Parathyroid adenoma (tissue), 2 donors: Measurements from ENCODE around the gene CPEB4.
A peak's percentile ranks its signal among the peaks of the same experiment; 100 is the strongest.

Experiments used
- H2AFZ ChIP-seq: fragments of 300-600 bp; sonication (generic); one replicate; pipeline ENCODE4 v1.7.0; 2017; ENCODE audit warnings: antibody characterized with exemption, mild to moderate bottlenecking
- H3K27ac ChIP-seq: fragments of 300-600 bp; sonication (generic); one replicate; pipeline ENCODE4 v1.7.0; 2017
- H3K27me3 ChIP-seq: fragments of 300-600 bp; sonication (generic); one replicate; pipeline ENCODE4 v1.7.0; 2017; ENCODE audit warnings: low read length; ENCODE audit not compliant: control insufficient read depth, insufficient read depth
- H3K36me3 ChIP-seq: fragments of 300-600 bp; sonication (generic); one replicate; pipeline ENCODE4 v1.7.0; 2017; ENCODE audit warnings: low read length; ENCODE audit not compliant: control insufficient read depth, insufficient read depth
- H3K4me1 ChIP-seq: fragments of 300-600 bp; sonication (generic); one replicate; pipeline ENCODE4 v1.7.0; 2017; ENCODE audit warnings: control low read depth
- H3K4me2 ChIP-seq: fragments of 300-600 bp; sonication (generic); one replicate; pipeline ENCODE4 v1.7.0; 2017; ENCODE audit warnings: low read length
- H3K4me3 ChIP-seq: fragments of 300-600 bp; sonication (generic); one replicate; pipeline ENCODE4 v1.7.0; 2017; ENCODE audit warnings: low read depth, low read length
- H3K79me2 ChIP-seq: fragments of 300-600 bp; sonication (generic); one replicate; pipeline ENCODE4 v1.7.0; 2017; ENCODE audit warnings: control low read depth
- H3K9ac ChIP-seq: fragments of 300-600 bp; sonication (generic); one replicate; pipeline ENCODE4 v1.7.0; 2017; ENCODE audit warnings: mild to moderate bottlenecking
- H3K9me3 ChIP-seq: fragments of 300-600 bp; sonication (generic); one replicate; pipeline ENCODE4 v1.7.0; 2017; ENCODE audit warnings: low read length; ENCODE audit not compliant: control insufficient read depth
- CTCF ChIP-seq: fragments of 300-600 bp; sonication (generic); IDR thresholded peaks from one replicate; pipeline ENCODE4 v1.7.0; 2017; ENCODE audit warnings: antibody characterized with exemption, mild to moderate bottlenecking
- donor health status: primary hyperparathyroidism.

CPEB4 gene

GRCh38 chr5:173909199-173909598 is 21.1 kb downstream of the CPEB4 start:
- Histone ChIP-seq H3K9ac (no peak overlapping the region), H3K4me2 (peak overlapping the region; percentile 42), H3K9me3 (no peaks in the 10 kb centered on the region), H3K27me3 (no peaks in the 10 kb centered on the region), H3K36me3 (no peaks in the 10 kb centered on the region), H3K4me3 (no peak overlapping the region), H2AFZ (no peak overlapping the region), H3K79me2 (peaks cover 36% of the 10 kb centered on the region), H3K27ac (no peak overlapping the region), H3K4me1 (peaks cover 21% of the 10 kb centered on the region)
- TF ChIP-seq CTCF, result no peak

DNA sequence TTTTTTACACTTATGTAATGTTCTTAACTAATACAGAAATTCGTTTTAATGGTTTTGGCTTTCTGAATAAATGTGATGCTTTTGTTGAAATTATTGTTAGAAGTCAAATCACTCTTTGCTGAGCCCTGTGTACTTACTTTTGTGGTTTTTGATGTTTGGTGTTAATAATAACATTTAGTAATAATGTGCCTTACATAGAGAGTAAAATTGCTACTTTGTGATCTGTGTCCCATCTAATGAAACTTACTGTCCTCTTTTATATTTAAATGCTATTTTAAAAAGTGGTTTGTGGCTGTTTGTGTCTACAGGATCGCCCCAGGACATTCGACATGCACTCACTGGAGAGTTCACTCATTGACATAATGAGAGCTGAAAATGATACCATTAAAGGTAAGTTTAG is 22.1 kb downstream of the CPEB4 start:
- Histone ChIP-seq H3K9me3 (no peaks in the 10 kb centered on the region), H3K36me3 (no peaks in the 10 kb centered on the region), H3K79me2 (peaks cover 38% of the 10 kb centered on the region), H3K9ac (no peak overlapping the region), H2AFZ (no peak overlapping the region), H3K4me1 (peaks cover 21% of the 10 kb centered on the region), H3K4me3 (peak overlapping the region; percentile 19), H3K27me3 (no peaks in the 10 kb centered on the region), H3K4me2 (no peak overlapping the region), H3K27ac (peak overlapping the region; percentile 13)
- no peak for TF ChIP-seq CTCF

DNA sequence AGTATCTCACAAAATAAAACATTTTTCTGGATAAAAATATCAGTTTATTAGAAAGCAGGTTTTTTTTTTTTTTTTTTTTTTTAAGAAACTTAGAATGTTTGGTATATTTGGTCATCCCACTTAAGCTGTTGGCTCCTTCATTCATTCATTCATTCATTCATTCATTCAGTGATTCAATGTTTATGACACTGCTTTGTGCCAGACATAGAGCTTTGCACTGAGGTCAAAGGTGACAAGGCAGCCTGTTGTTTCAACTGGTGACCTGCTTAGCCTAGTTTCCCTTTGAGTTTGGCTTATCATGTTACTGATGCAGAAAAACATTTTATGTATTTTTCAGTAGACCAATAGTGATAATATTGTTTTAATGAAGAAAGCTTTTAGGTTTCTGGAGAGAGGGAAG is 23.5 kb downstream of the CPEB4 start:
- Histone ChIP-seq H3K27ac (no peak overlapping the region), H3K4me1 (peaks cover 24% of the 10 kb centered on the region), H3K9ac (no peak overlapping the region)

DNA sequence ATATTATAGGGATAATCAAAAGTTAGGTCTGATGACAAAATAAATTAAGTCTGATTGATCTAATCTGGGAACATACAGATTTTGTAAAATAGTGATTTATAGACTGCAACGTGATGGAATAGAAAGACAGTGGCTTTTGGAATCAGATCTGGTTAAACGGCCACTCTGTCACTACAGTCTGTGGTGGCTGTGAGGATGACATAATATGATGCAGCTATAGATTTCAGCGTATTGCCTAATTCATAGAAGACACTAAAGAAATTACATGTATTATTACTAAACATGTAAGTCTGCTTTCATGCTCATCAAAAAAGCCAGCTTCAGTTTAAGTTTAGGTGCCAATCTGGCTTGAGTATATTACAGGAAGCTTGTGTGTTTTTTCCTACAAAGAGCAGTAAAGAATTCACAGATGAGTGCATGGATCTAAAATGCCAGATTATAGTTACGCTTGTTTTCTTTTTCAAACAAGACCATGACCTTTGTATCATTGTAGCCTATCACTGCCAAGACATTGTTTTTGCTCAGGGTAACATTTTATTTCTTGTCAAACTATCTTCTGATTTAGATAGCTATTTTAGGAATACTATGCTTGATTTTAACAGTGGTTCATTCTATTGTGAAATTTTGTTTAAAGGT is 25.7 kb downstream of the CPEB4 start:
- Histone ChIP-seq H3K27me3 (no peaks in the 10 kb centered on the region), H3K9me3 (no peaks in the 10 kb centered on the region), H3K4me2 (peak overlapping the region; percentile 35), H3K27ac (peak overlapping the region; percentile 5), H3K36me3 (no peaks in the 10 kb centered on the region), H3K4me1 (peaks cover 24% of the 10 kb centered on the region), H2AFZ (no peak overlapping the region), H3K9ac (no peak overlapping the region), H3K4me3 (no peak overlapping the region), H3K79me2 (peaks cover 45% of the 10 kb centered on the region)
- no peak for TF ChIP-seq CTCF

More for the DNA sequence above, 23.5 kb downstream of the CPEB4 start:
- Histone ChIP-seq H3K36me3 (no peaks in the 10 kb centered on the region), H3K4me2 (no peak overlapping the region), H3K4me3 (no peak overlapping the region), H2AFZ (no peak overlapping the region), H3K27me3 (no peaks in the 10 kb centered on the region), H3K79me2 (peaks cover 39% of the 10 kb centered on the region), H3K9me3 (no peaks in the 10 kb centered on the region)
- no peak for TF ChIP-seq CTCF

DNA sequence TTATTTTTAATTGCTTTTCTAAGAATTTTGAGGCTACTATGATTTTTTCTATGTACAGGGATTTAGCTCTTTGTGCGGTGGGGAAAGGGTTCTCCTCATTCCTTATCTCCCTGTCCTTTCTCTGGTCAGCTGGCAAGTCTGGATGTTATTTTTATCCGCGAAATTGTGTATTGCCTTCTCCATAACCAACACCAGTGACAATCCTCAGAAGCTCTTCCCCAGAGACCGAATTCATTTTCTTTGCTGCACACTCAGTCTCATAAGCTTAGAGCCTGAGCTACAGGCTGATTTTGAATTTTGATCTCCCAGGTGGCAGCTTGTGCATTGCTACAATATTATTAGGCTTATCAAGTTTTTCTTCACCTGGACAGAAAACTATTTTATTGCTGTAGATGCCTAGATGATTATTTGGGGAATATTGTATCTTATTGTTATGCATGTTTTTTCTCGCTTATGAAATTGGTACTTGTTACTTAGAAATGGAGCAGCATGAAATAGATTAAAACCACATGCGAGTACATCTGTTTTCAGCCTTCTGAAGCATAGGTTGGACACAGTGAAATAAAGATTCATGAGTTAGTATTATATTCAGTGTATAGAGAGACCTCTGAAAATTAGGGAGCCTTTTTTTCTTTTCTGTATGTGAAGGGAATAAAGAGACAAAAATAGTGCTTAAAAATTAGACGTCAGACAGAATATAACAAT is 27.3 kb downstream of the CPEB4 start:
- no peak for TF ChIP-seq CTCF
- Histone ChIP-seq H3K36me3 (no peaks in the 10 kb centered on the region), H3K4me2 (peak overlapping the region; percentile 18), H3K27me3 (no peaks in the 10 kb centered on the region), H3K9ac (no peak overlapping the region), H3K4me3 (no peak overlapping the region), H3K27ac (peak overlapping the region; percentile 30), H2AFZ (no peak overlapping the region), H3K9me3 (no peaks in the 10 kb centered on the region), H3K4me1 (peaks cover 30% of the 10 kb centered on the region), H3K79me2 (peaks cover 55% of the 10 kb centered on the region)
